WTC11 (cell line): Measurements from ENCODE around the gene LCA5L. TPM values are rescaled to one million over a fixed set of nuclear protein-coding genes. Genes with fewer than 3 reads are reported as not detected.

Source experiments
- ATAC-seq: fragments of 200-7000 bp; cut with Tn5 transposase; 2 replicates; pipeline ENCODE4 v1.10.0; 2021; ENCODE audit warnings: mild to moderate bottlenecking, moderate library complexity
- CTCF ChIA-PET: fragments of 300-600 bp; sonication (Branson Sonifier 250); formaldehyde crosslinking; loops from one replicate; lab custom pipeline; 2021; ENCODE audit warnings: antibody characterized with exemption; lab: Charles Lee
- POLR2A ChIA-PET: fragments of 350-600 bp; sonication (Branson Sonifier 250); formaldehyde crosslinking; loops from one replicate; lab custom pipeline; 2021; ENCODE audit warnings: antibody characterized with exemption; lab: Charles Lee
- DNase-seq: peaks from one replicate; pipeline ENCODE4 v3.0.0; 2021; ENCODE audit warnings: low spot score
- H3K27ac Mint-ChIP-seq: 2 replicates; pipeline ENCODE4 v1.8.0; 2021; ENCODE audit warnings: mixed read lengths
- H3K27me3 Mint-ChIP-seq: 2 replicates; pipeline ENCODE4 v1.8.0; 2021; ENCODE audit warnings: low read depth, mild to moderate bottlenecking, moderate library complexity, mixed read lengths
- H3K36me3 Mint-ChIP-seq: 2 replicates; pipeline ENCODE4 v1.8.0; 2021; ENCODE audit warnings: mixed read lengths
- H3K4me1 Mint-ChIP-seq: 2 replicates; pipeline ENCODE4 v1.8.0; 2022; ENCODE audit warnings: mixed read lengths
- H3K4me3 Mint-ChIP-seq: 2 replicates; pipeline ENCODE4 v1.8.0; 2021; ENCODE audit warnings: mild to moderate bottlenecking, moderate library complexity, mixed read lengths
- H3K9me3 Mint-ChIP-seq: 2 replicates; pipeline ENCODE4 v1.8.0; 2021; ENCODE audit warnings: mixed read lengths
- ERG ChIP-seq: fragments of 250-450 bp; sonication (Bioruptor Pico); IDR thresholded peaks from 2 replicates; pipeline ENCODE4 v1.8.0; 2021; ENCODE audit warnings: mild to moderate bottlenecking
- MLX ChIP-seq: sonication (generic); formaldehyde crosslinking; IDR thresholded peaks from 2 replicates; pipeline ENCODE4 v1.8.1; 2023; ENCODE audit warnings: mild to moderate bottlenecking, missing genetic modification reagents, moderate library complexity
- MYBL2 ChIP-seq: sonication (generic); formaldehyde crosslinking; IDR thresholded peaks from 2 replicates; pipeline ENCODE4 v1.8.1; 2023; ENCODE audit warnings: mild to moderate bottlenecking, moderate library complexity, missing genetic modification reagents
- NFE2L1 ChIP-seq: sonication (generic); formaldehyde crosslinking; IDR thresholded peaks from 2 replicates; pipeline ENCODE4 v1.8.1; 2023; ENCODE audit warnings: missing genetic modification reagents
- SMAD3 ChIP-seq: sonication (generic); formaldehyde crosslinking; IDR thresholded peaks from 2 replicates; pipeline ENCODE4 v1.8.0; 2022; ENCODE audit warnings: missing genetic modification reagents, mild to moderate bottlenecking, borderline replicate concordance
- TP53 ChIP-seq: sonication (generic); formaldehyde crosslinking; IDR thresholded peaks from 2 replicates; pipeline ENCODE4 v1.8.1; 2023; ENCODE audit warnings: mild to moderate bottlenecking, missing genetic modification reagents
- ZBTB21 ChIP-seq: sonication (generic); formaldehyde crosslinking; IDR thresholded peaks from 2 replicates; pipeline ENCODE4 v1.8.1; 2023; ENCODE audit warnings: mild to moderate bottlenecking, missing genetic modification reagents, borderline replicate concordance
- ZNF138 ChIP-seq: sonication (generic); formaldehyde crosslinking; conservative IDR thresholded peaks from 2 replicates; pipeline ENCODE4 v1.8.1; 2022; ENCODE audit warnings: mild to moderate bottlenecking, moderate library complexity, missing genetic modification reagents
- total RNA-seq: library from RNA; stranded (reverse); gene quantifications from 3 replicates; pipeline ENCODE4 v1.2.3, GENCODE V29; 2021
- TF ChIP-seq, protein P1 (sequence below): sonication (generic); formaldehyde crosslinking; IDR thresholded peaks from 2 replicates; pipeline ENCODE4 v1.8.0; 2022; ENCODE audit warnings: mild to moderate bottlenecking, missing genetic modification reagents
- TF ChIP-seq, protein P2 (sequence below): sonication (generic); formaldehyde crosslinking; IDR thresholded peaks from 2 replicates; pipeline ENCODE4 v1.8.0; 2022; ENCODE audit warnings: missing genetic modification reagents
- TF ChIP-seq, protein P3 (sequence below): sonication (generic); formaldehyde crosslinking; IDR thresholded peaks from 2 replicates; pipeline ENCODE4 v1.8.1; 2022; ENCODE audit warnings: low read depth, missing genetic modification reagents, borderline replicate concordance
- TF ChIP-seq, protein P4 (sequence below): sonication (generic); formaldehyde crosslinking; IDR thresholded peaks from 2 replicates; pipeline ENCODE4 v1.8.1; 2023; ENCODE audit warnings: mild to moderate bottlenecking, missing genetic modification reagents, borderline replicate concordance
- TF ChIP-seq, protein P5 (sequence below): sonication (generic); formaldehyde crosslinking; IDR thresholded peaks from 2 replicates; pipeline ENCODE4 v1.8.1; 2022; ENCODE audit warnings: low read depth, mild to moderate bottlenecking, moderate library complexity, missing genetic modification reagents, borderline replicate concordance

The LCA5L gene
- total RNA-seq, 1 experiment from 2014 or later, result 1.0 TPM

- ATAC-seq, result no peak
- TF ChIP-seq MLX, result no peak
- TF ChIP-seq, protein P1, sequence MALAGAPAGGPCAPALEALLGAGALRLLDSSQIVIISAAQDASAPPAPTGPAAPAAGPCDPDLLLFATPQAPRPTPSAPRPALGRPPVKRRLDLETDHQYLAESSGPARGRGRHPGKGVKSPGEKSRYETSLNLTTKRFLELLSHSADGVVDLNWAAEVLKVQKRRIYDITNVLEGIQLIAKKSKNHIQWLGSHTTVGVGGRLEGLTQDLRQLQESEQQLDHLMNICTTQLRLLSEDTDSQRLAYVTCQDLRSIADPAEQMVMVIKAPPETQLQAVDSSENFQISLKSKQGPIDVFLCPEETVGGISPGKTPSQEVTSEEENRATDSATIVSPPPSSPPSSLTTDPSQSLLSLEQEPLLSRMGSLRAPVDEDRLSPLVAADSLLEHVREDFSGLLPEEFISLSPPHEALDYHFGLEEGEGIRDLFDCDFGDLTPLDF (CRISPR knock-in tag), result no peak
- Mint-ChIP-seq H3K9me3 (peaks cover 9% of the 10 kb centered on the region), H3K27ac (no peak overlapping the region), H3K27me3 (no peaks in the 10 kb centered on the region), H3K4me1 (peaks cover 11% of the 10 kb centered on the region), H3K36me3 (peaks cover 9% of the 10 kb centered on the region; the same call in 1 of the 2 replicates), H3K4me3 (no peak overlapping the region)
- ChIA-PET CTCF (interaction anchor here (2.1 kb wide), 1 partner anchor 27 kb away, joined by 5 read pairs; no protein-coding TSS in a partner anchor), POLR2A (no interaction called here)
- no peak for DNase-seq
These were observed 23.0 kb upstream of the LCA5L start for GRCh38 chr21:39468559-39468958.

DNA sequence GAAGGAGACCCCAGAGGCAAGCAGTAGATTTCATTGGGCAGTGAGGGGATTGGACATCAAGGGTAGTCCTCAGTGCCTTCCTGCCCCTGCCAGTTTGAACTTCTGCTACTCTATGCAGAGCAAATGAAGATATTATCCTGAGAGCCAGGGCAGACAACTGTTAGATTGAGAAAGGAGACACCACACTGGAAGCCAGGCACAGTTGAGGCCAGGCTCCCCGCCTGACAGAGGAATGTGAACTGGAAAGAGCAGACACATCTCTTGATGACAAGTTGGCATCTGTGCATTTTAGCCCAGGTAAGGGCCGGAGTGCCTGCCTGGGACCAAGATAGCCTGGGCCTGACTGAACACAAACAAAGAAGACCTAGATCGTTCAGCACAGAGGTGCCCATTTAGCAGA, 22.2 kb upstream of the LCA5L start:
- Mint-ChIP-seq H3K27me3 (no peaks in the 10 kb centered on the region), H3K36me3 (peaks cover 9% of the 10 kb centered on the region; the same call in 1 of the 2 replicates), H3K9me3 (peaks cover 9% of the 10 kb centered on the region), H3K4me1 (peaks cover 11% of the 10 kb centered on the region), H3K4me3 (no peak overlapping the region), H3K27ac (no peak overlapping the region)
- ChIA-PET CTCF (no interaction called here), POLR2A (no interaction called here)
- TF ChIP-seq MYBL2 (CRISPR knock-in tag) (no peak), ERG (CRISPR knock-in tag) (no peak), TP53 (CRISPR knock-in tag) (no peak), NFE2L1 (CRISPR knock-in tag) (no peak), ZBTB21 (CRISPR knock-in tag) (no peak)
- no peak for DNase-seq
- no peak for ATAC-seq

GRCh38 chr21:39466584-39466983, 21.0 kb upstream of the LCA5L start:
- Mint-ChIP-seq H3K9me3 (peaks cover 9% of the 10 kb centered on the region), H3K27ac (no peak overlapping the region), H3K4me1 (peaks cover 7% of the 10 kb centered on the region)
- POLR2A ChIA-PET, result no interaction called here
- ATAC-seq, result no peak
- no peak for DNase-seq
- TF ChIP-seq ZNF138 (CRISPR knock-in tag), result no peak
- TF ChIP-seq, protein P2, sequence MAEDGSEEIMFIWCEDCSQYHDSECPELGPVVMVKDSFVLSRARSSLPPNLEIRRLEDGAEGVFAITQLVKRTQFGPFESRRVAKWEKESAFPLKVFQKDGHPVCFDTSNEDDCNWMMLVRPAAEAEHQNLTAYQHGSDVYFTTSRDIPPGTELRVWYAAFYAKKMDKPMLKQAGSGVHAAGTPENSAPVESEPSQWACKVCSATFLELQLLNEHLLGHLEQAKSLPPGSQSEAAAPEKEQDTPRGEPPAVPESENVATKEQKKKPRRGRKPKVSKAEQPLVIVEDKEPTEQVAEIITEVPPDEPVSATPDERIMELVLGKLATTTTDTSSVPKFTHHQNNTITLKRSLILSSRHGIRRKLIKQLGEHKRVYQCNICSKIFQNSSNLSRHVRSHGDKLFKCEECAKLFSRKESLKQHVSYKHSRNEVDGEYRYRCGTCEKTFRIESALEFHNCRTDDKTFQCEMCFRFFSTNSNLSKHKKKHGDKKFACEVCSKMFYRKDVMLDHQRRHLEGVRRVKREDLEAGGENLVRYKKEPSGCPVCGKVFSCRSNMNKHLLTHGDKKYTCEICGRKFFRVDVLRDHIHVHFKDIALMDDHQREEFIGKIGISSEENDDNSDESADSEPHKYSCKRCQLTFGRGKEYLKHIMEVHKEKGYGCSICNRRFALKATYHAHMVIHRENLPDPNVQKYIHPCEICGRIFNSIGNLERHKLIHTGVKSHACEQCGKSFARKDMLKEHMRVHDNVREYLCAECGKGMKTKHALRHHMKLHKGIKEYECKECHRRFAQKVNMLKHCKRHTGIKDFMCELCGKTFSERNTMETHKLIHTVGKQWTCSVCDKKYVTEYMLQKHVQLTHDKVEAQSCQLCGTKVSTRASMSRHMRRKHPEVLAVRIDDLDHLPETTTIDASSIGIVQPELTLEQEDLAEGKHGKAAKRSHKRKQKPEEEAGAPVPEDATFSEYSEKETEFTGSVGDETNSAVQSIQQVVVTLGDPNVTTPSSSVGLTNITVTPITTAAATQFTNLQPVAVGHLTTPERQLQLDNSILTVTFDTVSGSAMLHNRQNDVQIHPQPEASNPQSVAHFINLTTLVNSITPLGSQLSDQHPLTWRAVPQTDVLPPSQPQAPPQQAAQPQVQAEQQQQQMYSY, result no peak
- TF ChIP-seq, all 79 proteins: peak for 0
- no peaks in the 10 kb centered on the region for H3K27me3 Mint-ChIP-seq
- CTCF ChIA-PET, result no interaction called here
- H3K4me3 Mint-ChIP-seq, result no peak overlapping the region
- H3K36me3 Mint-ChIP-seq, result peaks cover 9% of the 10 kb centered on the region; the same call in 1 of the 2 replicates

- H3K4me1 Mint-ChIP-seq, result peaks cover under 1% of the 10 kb centered on the region; the same call in 1 of the 2 replicates
- peaks cover 9% of the 10 kb centered on the region; the same call in 1 of the 2 replicates for H3K36me3 Mint-ChIP-seq
- DNase-seq (no peak), ATAC-seq (no peak)
- H3K27me3 Mint-ChIP-seq, result no peaks in the 10 kb centered on the region
- no peak overlapping the region for H3K27ac Mint-ChIP-seq
- TF ChIP-seq, protein P3, sequence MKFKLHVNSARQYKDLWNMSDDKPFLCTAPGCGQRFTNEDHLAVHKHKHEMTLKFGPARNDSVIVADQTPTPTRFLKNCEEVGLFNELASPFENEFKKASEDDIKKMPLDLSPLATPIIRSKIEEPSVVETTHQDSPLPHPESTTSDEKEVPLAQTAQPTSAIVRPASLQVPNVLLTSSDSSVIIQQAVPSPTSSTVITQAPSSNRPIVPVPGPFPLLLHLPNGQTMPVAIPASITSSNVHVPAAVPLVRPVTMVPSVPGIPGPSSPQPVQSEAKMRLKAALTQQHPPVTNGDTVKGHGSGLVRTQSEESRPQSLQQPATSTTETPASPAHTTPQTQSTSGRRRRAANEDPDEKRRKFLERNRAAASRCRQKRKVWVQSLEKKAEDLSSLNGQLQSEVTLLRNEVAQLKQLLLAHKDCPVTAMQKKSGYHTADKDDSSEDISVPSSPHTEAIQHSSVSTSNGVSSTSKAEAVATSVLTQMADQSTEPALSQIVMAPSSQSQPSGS, result no peak
- no peak for TF ChIP-seq SMAD3 (CRISPR knock-in tag)
- TF ChIP-seq, protein P4, sequence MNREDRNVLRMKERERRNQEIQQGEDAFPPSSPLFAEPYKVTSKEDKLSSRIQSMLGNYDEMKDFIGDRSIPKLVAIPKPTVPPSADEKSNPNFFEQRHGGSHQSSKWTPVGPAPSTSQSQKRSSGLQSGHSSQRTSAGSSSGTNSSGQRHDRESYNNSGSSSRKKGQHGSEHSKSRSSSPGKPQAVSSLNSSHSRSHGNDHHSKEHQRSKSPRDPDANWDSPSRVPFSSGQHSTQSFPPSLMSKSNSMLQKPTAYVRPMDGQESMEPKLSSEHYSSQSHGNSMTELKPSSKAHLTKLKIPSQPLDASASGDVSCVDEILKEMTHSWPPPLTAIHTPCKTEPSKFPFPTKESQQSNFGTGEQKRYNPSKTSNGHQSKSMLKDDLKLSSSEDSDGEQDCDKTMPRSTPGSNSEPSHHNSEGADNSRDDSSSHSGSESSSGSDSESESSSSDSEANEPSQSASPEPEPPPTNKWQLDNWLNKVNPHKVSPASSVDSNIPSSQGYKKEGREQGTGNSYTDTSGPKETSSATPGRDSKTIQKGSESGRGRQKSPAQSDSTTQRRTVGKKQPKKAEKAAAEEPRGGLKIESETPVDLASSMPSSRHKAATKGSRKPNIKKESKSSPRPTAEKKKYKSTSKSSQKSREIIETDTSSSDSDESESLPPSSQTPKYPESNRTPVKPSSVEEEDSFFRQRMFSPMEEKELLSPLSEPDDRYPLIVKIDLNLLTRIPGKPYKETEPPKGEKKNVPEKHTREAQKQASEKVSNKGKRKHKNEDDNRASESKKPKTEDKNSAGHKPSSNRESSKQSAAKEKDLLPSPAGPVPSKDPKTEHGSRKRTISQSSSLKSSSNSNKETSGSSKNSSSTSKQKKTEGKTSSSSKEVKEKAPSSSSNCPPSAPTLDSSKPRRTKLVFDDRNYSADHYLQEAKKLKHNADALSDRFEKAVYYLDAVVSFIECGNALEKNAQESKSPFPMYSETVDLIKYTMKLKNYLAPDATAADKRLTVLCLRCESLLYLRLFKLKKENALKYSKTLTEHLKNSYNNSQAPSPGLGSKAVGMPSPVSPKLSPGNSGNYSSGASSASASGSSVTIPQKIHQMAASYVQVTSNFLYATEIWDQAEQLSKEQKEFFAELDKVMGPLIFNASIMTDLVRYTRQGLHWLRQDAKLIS (CRISPR knock-in tag), result no peak
- TF ChIP-seq, protein P5, sequence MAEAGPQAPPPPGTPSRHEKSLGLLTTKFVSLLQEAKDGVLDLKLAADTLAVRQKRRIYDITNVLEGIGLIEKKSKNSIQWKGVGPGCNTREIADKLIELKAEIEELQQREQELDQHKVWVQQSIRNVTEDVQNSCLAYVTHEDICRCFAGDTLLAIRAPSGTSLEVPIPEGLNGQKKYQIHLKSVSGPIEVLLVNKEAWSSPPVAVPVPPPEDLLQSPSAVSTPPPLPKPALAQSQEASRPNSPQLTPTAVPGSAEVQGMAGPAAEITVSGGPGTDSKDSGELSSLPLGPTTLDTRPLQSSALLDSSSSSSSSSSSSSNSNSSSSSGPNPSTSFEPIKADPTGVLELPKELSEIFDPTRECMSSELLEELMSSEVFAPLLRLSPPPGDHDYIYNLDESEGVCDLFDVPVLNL, result no peak
- TF ChIP-seq TP53 (CRISPR knock-in tag), result no peak
- H3K9me3 Mint-ChIP-seq, result peaks cover 9% of the 10 kb centered on the region
- no peak overlapping the region for H3K4me3 Mint-ChIP-seq
- CTCF ChIA-PET, result interaction anchor here (1.1 to 1.2 kb wide), 2 partner anchors 22 to 245 kb away, joined by 3 read pairs; no protein-coding TSS in a partner anchor
- POLR2A ChIA-PET, result no interaction called here
These were observed 17.7 kb upstream of the LCA5L start for GRCh38 chr21:39463308-39463707.
